RWPE2 (cell line): ENCODE data around the gene DTNB.

Experiments used
- ATAC-seq: fragments of 200-7000 bp; cut with Tn5 transposase; 3 replicates; pipeline ENCODE4 v1.9.1; 2021; ENCODE audit warnings: low read depth
- DNase-seq: peaks from one replicate; pipeline ENCODE4 v3.0.0-alpha.2; 2020; ENCODE audit warnings: low spot score
- H3K27ac ChIP-seq: fragments of 450-650 bp; 2 replicates; pipeline ENCODE4 v1.5.1; 2017; ENCODE audit warnings: mild to moderate bottlenecking; ENCODE audit not compliant: poor library complexity, severe bottlenecking
- H3K27me3 ChIP-seq: fragments of 250-450 bp; sonication (Bioruptor Pico); 2 replicates; pipeline ENCODE4 v1.5.1; 2021; ENCODE audit warnings: mild to moderate bottlenecking, moderate library complexity; ENCODE audit not compliant: insufficient read depth, poor library complexity, severe bottlenecking
- H3K36me3 ChIP-seq: fragments of 250-450 bp; sonication (Bioruptor Pico); 2 replicates; pipeline ENCODE4 v1.5.1; 2020; ENCODE audit warnings: low read depth, mild to moderate bottlenecking, moderate library complexity
- H3K4me1 ChIP-seq: fragments of 250-450 bp; sonication (Bioruptor Pico); 2 replicates; pipeline ENCODE4 v1.5.1; 2021; ENCODE audit warnings: mild to moderate bottlenecking, moderate library complexity; ENCODE audit not compliant: insufficient read depth, poor library complexity, severe bottlenecking
- H3K4me3 ChIP-seq: fragments of 250-450 bp; sonication (Bioruptor Pico); 2 replicates; pipeline ENCODE4 v1.5.1; 2021; ENCODE audit warnings: mild to moderate bottlenecking, moderate library complexity; ENCODE audit not compliant: severe bottlenecking
- H3K9me3 ChIP-seq: fragments of 250-450 bp; sonication (Bioruptor Pico); 2 replicates; pipeline ENCODE4 v1.5.1; 2021; ENCODE audit warnings: mild to moderate bottlenecking, moderate library complexity; ENCODE audit not compliant: severe bottlenecking
- CTCF ChIP-seq: fragments of 450-650 bp; IDR thresholded peaks from one replicate; pipeline ENCODE4 v1.5.1; 2017; ENCODE audit warnings: mild to moderate bottlenecking, moderate library complexity; ENCODE audit not compliant: poor library complexity, severe bottlenecking

DTNB gene

GRCh38 chr2:25379535-25379934, 293.8 kb downstream of the DTNB start:
- Histone ChIP-seq H3K9me3 (no peaks in the 10 kb centered on the region), H3K36me3 (no peaks in the 10 kb centered on the region), H3K27ac (no peak overlapping the region), H3K4me3 (no peak overlapping the region), H3K4me1 (peaks cover 20% of the 10 kb centered on the region), H3K27me3 (no peaks in the 10 kb centered on the region)
- ATAC-seq (no peak), DNase-seq (no peak)
- no peak for TF ChIP-seq CTCF

GRCh38 chr2:25378731-25379490, 294.5 kb downstream of the DTNB start:
- peaks cover 20% of the 10 kb centered on the region for H3K4me1 ChIP-seq
- ATAC-seq (no peak), DNase-seq (no peak)
- peak overlapping the region; percentile 67 for H3K27ac ChIP-seq
- H3K36me3 ChIP-seq: no peaks in the 10 kb centered on the region
- no peaks in the 10 kb centered on the region for H3K9me3 ChIP-seq
- no peak overlapping the region for H3K4me3 ChIP-seq
- no peak for TF ChIP-seq CTCF
- no peaks in the 10 kb centered on the region for H3K27me3 ChIP-seq

- peak overlapping the region; percentile 67 for H3K27ac ChIP-seq
Observed at GRCh38 chr2:25377822-25378421, 295.5 kb downstream of the DTNB start.

GRCh38 chr2:25376750-25377621, 296.4 kb downstream of the DTNB start:
- Histone ChIP-seq H3K36me3 (no peaks in the 10 kb centered on the region), H3K27ac (peak overlapping the region; percentile 67), H3K4me3 (no peak overlapping the region), H3K9me3 (no peaks in the 10 kb centered on the region), H3K4me1 (peaks cover 27% of the 10 kb centered on the region), H3K27me3 (no peaks in the 10 kb centered on the region)
- DNase-seq: peak; percentile 91
- peak; percentile 87 for ATAC-seq
- peak; percentile 97 for TF ChIP-seq CTCF

More at GRCh38 chr2:25377822-25378421, 295.5 kb downstream of the DTNB start:
- ATAC-seq: no peak
- Histone ChIP-seq H3K27me3 (no peaks in the 10 kb centered on the region), H3K4me1 (peaks cover 27% of the 10 kb centered on the region), H3K4me3 (no peak overlapping the region), H3K9me3 (no peaks in the 10 kb centered on the region), H3K36me3 (no peaks in the 10 kb centered on the region)
- no peak for DNase-seq
- TF ChIP-seq CTCF: no peak
